OCI-LY3 (cell line): ENCODE data around the gene PTP4A2.

Source experiments
- CTCF ChIP-seq: fragments of 200-600, 300-600 bp; sonication (generic); IDR thresholded peaks from 2 replicates; pipeline ENCODE4 v1.5.1; 2014; ENCODE audit warnings: antibody characterized with exemption, low read length, low read depth
- EZH2phosphoT487 ChIP-seq: fragments of 200-600 bp; shearing (Covaris generic); IDR thresholded peaks from 2 replicates; pipeline ENCODE4 v1.6.1; 2018; ENCODE audit warnings: antibody characterized with exemption, mixed run types, low read depth

GRCh38 chr1:31934706-31935629 is 3.2 kb downstream of the PTP4A2 start:
- TF ChIP-seq CTCF (no peak), EZH2phosphoT487 (no peak)
